GM21390 (cell line): ENCODE measurements around the gene TMEM255A.

Source experiments
- ATAC-seq: cut with Tn5 transposase; IDR thresholded peaks from one replicate; pipeline ENCODE4 v1.9.1; 2021; ENCODE audit not compliant: unreplicated experiment

Gene TMEM255A

GRCh38 chrX:120271218-120271617 lies 40.0 kb downstream of the TMEM255A start:
- no peak for ATAC-seq

GRCh38 chrX:120270567-120270966 lies 40.7 kb downstream of the TMEM255A start:
- no peak for ATAC-seq

GRCh38 chrX:120269373-120270035 lies 41.8 kb downstream of the TMEM255A start:
- ATAC-seq = no peak

GRCh38 chrX:120264341-120264740 lies 46.9 kb downstream of the TMEM255A start:
- no peak for ATAC-seq

GRCh38 chrX:120262859-120263708 lies 48.2 kb downstream of the TMEM255A start:
- no peak for ATAC-seq

GRCh38 chrX:120260369-120260768 lies 50.9 kb downstream of the TMEM255A start:
- no peak for ATAC-seq

GRCh38 chrX:120253784-120254183 lies 57.5 kb downstream of the TMEM255A start:
- ATAC-seq = no peak

GRCh38 chrX:120251471-120252011 lies 59.7 kb downstream of the TMEM255A start:
- ATAC-seq = no peak

- ATAC-seq = peak; percentile 97
These were observed 60.6 kb downstream of the TMEM255A start, which contains the start of gene ZBTB33 for GRCh38 chrX:120250522-120251271. Gene ZBTB33 (plus strand): TSS chrX:120250812. CDS start chrX:120253416, 2,604 bp downstream.

- ATAC-seq = peak; percentile 84
These were observed 66.3 kb downstream of the TMEM255A start for GRCh38 chrX:120244735-120245498.

GRCh38 chrX:120244395-120244734 lies 66.9 kb downstream of the TMEM255A start:
- ATAC-seq = peak; percentile 19

- no peak for ATAC-seq
These were observed 68.4 kb downstream of the TMEM255A start for GRCh38 chrX:120242813-120243212.

- no peak for ATAC-seq
These were observed 72.3 kb downstream of the TMEM255A start for GRCh38 chrX:120238933-120239332.

- no peak for ATAC-seq
These were observed 74.4 kb downstream of the TMEM255A start for GRCh38 chrX:120236687-120237479.

GRCh38 chrX:120235284-120235683 lies 76.0 kb downstream of the TMEM255A start:
- no peak for ATAC-seq

- no peak for ATAC-seq
These were observed 82.9 kb downstream of the TMEM255A start for GRCh38 chrX:120228187-120228908.

GRCh38 chrX:120224388-120224787 lies 86.9 kb downstream of the TMEM255A start:
- no peak for ATAC-seq

GRCh38 chrX:120223374-120223773 lies 87.9 kb downstream of the TMEM255A start:
- ATAC-seq = no peak
